ENCODE measurements around the gene PLCG2.

Gene PLCG2

GRCh38 chr16:81810894-81811538, 31.9 kb downstream of the PLCG2 start:
- peak; percentile 29 for DNase-seq (ENCODE audit: low spot score)
- no peak for TF ChIP-seq CTCF (IDR thresholded peaks at IDR 0.05; ENCODE audit: extremely low read depth, missing control alignments)

GRCh38 chr16:81813648-81814047, 34.6 kb downstream of the PLCG2 start:
- DNase-seq (ENCODE audit: low spot score), result no peak
- no peak for TF ChIP-seq CTCF (IDR thresholded peaks at IDR 0.05; ENCODE audit: extremely low read depth, missing control alignments)

DNA sequence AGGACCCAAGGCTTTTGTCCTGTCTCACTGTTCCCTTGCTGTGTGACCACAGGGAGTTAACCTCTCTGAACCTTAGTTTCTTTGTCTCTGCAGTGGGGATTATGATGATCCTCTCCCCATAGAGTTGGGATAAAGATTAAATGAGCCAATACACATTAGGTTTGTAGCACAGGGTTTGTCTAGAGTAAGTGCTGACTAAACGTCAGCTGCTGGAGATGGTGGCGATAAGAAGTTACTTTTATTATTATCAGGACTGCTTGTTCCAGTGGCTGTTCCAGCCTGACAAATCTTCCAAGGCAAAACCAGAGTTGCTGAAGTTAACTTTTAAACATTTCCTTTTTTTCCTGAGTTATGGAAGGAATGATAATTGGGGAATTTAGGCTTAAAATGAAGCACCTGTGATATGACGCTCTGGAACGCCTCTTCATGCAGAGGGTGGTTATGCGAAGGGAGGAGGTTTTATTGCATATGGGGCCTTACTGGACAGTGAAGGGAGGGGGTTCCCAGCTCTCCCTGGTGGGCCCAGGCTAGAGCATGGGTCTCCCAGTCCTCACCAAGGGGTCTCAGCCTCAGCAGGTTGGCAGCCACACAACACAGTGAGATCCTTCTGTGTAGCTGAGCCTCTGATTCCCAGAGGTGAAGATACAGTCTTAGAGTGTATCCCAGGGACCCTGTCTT, 35.8 kb downstream of the PLCG2 start:
- no peak for TF ChIP-seq CTCF (IDR thresholded peaks at IDR 0.05; ENCODE audit: extremely low read depth, missing control alignments)
- no peak for DNase-seq (ENCODE audit: low spot score)

GRCh38 chr16:81815429-81815766, 36.3 kb downstream of the PLCG2 start:
- no peak for DNase-seq (ENCODE audit: low spot score)
- TF ChIP-seq CTCF (IDR thresholded peaks at IDR 0.05; ENCODE audit: extremely low read depth, missing control alignments), result no peak

DNA sequence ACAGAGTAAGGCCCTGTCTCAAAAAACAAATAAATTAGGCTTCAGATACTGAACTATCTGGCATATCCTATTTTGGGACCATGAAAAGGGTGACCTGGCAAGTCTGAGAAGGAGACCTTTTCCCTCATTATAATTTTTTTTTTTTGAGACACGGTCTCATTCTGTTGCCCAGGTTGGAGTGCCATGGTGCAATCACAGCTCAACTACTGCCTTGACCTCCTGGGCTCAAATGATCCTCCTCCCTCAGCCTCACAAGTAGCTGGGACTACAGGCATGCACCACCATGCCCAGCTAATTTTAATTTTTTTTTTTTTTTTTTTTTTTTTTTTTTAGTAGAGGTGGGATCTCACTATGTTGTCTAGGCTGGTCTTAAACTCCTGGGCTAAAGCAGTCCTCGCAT, 37.3 kb downstream of the PLCG2 start:
- TF ChIP-seq CTCF (IDR thresholded peaks at IDR 0.05; ENCODE audit: extremely low read depth, missing control alignments), result no peak
- DNase-seq (ENCODE audit: low spot score), result no peak

- DNase-seq (ENCODE audit: low spot score), result no peak
- no peak for TF ChIP-seq CTCF (IDR thresholded peaks at IDR 0.05; ENCODE audit: extremely low read depth, missing control alignments)
Measured at GRCh38 chr16:81816793-81817210, 37.7 kb downstream of the PLCG2 start.

GRCh38 chr16:81817296-81817695, 38.2 kb downstream of the PLCG2 start:
- no peak for DNase-seq (ENCODE audit: low spot score)
- no peak for TF ChIP-seq CTCF (IDR thresholded peaks at IDR 0.05; ENCODE audit: extremely low read depth, missing control alignments)
